Lower leg skin (tissue), 4 donors: ENCODE measurements around the gene NFKBIA. TPM values are rescaled to one million over a fixed set of nuclear protein-coding genes. Genes with fewer than 3 reads are reported as not detected.
A peak's percentile ranks its signal among the peaks of the same experiment; 100 is the strongest.

ENCODE experiments used
- DNase-seq, 2 donors: peaks; one replicate each; pipeline ENCODE4 v3.0.0-alpha.2; 2019; ENCODE audit warnings: low spot score in 2 of 2
- H3K4me3 ChIP-seq: fragments of 200-600 bp; sonication (generic); 2 replicates; pipeline ENCODE4 v1.5.1; 2017; ENCODE audit warnings: mild to moderate bottlenecking, low read depth; ENCODE audit not compliant: poor library complexity, severe bottlenecking
- POLR2A ChIP-seq, 2 donors: fragments of 450-650 bp; IDR thresholded peaks; one replicate each; pipeline ENCODE4 v1.6.1; 2016 to 2017; ENCODE audit warnings: antibody characterized with exemption in 2 of 2, mild to moderate bottlenecking in 1 of 2, moderate library complexity in 1 of 2
- WGBS, 2 donors: methylation state at CpG; one replicate each; pipeline ENCODE4 v1.1.5; 2018; 5-methylcytosine and 5-hydroxymethylcytosine counted together
- intact Hi-C: fragments of 100-400 bp; cut with DNase I; formaldehyde crosslinking; loops from one replicate; pipeline ENCODE4 v1.15.0; 2023; ENCODE audit warnings: low total_unique reads
- total RNA-seq, 4 donors: library from RNA; depleted of rRNA; stranded (reverse); fragments of >200 nt; gene quantifications; one replicate each; pipeline ENCODE4 v1.1.0, GENCODE V29; 2016
- TF ChIP-seq, protein P1 (sequence below), 3 donors: fragments of 450-650 bp; IDR thresholded peaks; one replicate each; pipeline ENCODE4 v1.5.1; 2016; ENCODE audit warnings: antibody characterized with exemption in 3 of 3, mild to moderate bottlenecking in 3 of 3, moderate library complexity in 2 of 3

The NFKBIA gene
- total RNA-seq, 4 donors from 2014 or later = 431 to 923 (median 565) TPM

DNA sequence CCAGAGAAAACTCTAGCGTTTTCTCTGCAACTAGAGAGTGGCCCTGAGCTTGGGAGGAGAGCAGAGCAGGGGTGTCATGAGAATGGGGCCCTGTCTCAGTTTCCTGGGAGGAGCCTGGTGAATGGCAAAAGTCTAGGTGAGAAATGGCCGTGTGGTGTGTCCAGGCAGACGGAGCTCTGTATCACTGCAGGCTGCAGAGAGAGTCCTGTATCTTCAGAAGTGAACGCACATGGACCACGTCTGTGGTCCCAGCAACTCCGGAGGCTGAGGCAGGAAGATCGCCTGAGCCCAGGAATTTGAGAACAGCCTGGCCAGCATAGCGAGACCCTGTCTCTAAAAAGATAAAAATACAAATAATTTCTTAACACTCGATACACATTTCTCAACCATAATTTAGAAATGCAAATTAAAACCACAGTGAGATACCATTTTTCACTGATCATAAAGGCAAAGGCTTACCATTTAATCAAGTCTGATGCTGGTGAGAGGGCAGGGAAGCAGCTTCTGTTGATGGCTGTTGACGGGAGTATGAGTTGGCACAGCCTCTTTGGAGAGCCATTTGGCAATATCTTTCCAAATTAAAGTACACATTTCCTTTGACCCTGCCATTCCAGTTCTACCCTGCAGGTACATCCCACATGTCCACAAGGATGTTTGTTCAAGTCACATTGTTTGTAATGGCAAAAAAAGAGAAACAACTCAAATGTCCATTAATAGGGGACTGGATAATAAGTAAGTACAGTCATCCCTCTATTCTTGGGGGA, 51.0 kb downstream of the NFKBIA start:
- intact Hi-C loops = no loop called here
- 75% methylated on average over 10 of the region's 10 CpGs for WGBS, 2 donors
- no peak for DNase-seq
- TF ChIP-seq, protein P1, sequence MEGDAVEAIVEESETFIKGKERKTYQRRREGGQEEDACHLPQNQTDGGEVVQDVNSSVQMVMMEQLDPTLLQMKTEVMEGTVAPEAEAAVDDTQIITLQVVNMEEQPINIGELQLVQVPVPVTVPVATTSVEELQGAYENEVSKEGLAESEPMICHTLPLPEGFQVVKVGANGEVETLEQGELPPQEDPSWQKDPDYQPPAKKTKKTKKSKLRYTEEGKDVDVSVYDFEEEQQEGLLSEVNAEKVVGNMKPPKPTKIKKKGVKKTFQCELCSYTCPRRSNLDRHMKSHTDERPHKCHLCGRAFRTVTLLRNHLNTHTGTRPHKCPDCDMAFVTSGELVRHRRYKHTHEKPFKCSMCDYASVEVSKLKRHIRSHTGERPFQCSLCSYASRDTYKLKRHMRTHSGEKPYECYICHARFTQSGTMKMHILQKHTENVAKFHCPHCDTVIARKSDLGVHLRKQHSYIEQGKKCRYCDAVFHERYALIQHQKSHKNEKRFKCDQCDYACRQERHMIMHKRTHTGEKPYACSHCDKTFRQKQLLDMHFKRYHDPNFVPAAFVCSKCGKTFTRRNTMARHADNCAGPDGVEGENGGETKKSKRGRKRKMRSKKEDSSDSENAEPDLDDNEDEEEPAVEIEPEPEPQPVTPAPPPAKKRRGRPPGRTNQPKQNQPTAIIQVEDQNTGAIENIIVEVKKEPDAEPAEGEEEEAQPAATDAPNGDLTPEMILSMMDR (IDR thresholded peaks at IDR 0.05) = no peak
- no peak for TF ChIP-seq POLR2A (IDR thresholded peaks at IDR 0.05)
- no peak overlapping the region for H3K4me3 ChIP-seq

DNA sequence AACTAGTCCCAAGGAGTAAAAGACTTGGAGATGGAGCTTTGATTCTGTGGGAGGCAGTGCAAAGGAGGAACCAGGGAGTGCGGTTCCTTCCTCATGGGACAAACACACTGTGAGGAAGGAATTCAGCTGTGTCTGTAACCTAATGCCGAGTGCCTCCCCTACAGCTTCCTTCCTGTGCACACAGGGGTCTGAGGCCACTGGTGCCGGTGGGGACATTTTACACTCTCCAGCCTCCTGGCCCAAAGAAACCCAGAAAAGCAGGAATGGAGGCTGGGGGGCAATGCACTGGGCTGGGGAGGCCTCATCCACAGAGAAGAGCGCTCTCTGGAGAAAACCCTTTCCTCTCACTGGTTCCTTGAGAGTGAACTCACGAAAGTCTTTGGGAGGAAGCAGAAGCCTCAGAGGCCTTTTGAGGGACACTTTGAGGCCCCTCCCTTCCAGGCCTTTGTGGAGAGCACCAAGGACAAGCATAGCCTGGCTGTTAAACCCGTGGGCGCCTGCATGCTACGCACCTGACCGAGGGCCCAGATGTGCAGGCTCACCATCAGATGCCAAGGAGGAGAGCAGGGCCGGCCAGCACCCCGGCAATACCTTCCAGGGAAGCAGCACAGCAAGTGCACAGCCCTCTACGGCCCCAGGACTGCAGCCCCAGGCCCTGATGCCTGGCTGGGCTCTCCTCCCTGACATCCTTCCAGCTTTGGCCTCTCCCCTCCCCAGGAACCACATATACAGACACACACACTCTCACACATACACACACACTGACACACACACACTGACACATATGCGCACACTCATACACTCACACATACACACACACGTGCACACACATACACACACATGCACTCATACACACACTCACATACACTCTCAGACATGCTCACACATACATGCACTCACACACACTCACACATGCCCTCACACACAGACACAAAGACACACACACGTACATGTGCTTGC, 52.0 kb downstream of the NFKBIA start:
- TF ChIP-seq, protein P1 (IDR thresholded peaks at IDR 0.05) = peak in 1 of 3 donors; percentile 79
- TF ChIP-seq POLR2A (IDR thresholded peaks at IDR 0.05) = no peak
- 75 to 78% methylated on average over 15 of the region's 15 CpGs for WGBS, 2 donors
- DNase-seq = no peak
- no peak overlapping the region for H3K4me3 ChIP-seq
- intact Hi-C loops = no loop called here

DNA sequence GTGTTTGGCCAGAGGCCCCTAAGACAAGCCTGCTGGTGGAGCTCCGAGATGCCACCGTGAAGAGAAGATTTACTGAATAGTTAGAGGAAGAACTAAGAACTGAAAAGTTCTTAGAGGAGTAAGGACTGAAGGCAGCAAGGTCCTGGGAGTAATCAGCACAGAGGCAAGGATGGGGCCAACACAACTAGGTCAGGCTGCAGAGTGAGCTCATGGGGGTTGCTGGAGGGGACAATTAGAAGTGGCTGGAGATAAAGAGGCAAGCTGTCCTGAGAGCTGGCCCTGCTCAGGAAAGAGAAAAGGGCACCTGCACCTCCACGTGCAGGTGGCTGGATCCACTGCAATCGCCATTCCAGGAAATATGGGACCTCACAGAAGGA, 52.7 kb downstream of the NFKBIA start:
- TF ChIP-seq POLR2A (IDR thresholded peaks at IDR 0.05) = no peak
- TF ChIP-seq, protein P1 (IDR thresholded peaks at IDR 0.05) = no peak
- no peak for DNase-seq
- no peak overlapping the region for H3K4me3 ChIP-seq
- intact Hi-C loops = no loop called here
- 73 to 74% methylated on average over 4 of the region's 4 CpGs for WGBS, 2 donors

Other genes starting within 250 kb of the NFKBIA start
- 100 to 1,000 TPM in 2 of 4 donors, 10 to 100 TPM in 2; 62.7 to 175 (median 102) TPM for gene PSMA6, start 112.4 kb downstream of the NFKBIA start, total RNA-seq
- not detected for gene INSM2, start 129.4 kb upstream of the NFKBIA start, total RNA-seq